ENCODE results near the gene PSMB10.

Gene PSMB10

DNA sequence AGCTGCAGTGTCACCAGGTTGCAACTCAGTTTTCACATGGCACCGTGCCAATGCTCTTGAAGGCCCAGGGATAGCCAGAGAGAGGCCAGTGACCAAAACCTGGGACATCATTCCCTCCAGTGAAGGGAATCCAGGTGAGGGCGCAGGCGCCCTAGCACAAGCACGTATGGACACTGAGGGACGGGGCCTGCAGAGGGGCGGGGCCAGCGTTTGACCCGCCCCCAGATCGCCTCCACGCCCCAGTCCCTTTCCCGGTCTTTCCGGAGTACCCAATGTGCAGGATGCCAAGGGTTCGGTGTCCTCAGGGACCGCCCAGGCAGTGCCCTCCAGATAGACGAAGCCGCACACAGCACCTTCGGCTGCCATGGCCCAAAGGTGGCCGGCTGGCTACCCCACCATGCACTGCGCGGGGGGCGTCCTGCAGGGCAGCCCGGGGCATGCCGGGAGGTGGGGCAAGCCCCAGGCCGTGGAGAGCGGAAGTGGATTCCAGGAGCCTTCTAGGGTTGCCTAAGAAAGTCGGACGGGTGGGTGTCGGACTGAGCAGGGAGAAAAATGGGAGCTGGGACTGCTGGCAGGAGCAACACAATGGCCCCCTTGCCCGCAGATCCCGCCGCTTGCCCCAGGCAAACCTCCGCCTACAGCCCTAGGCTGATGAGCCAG, 27.1 kb upstream of the PSMB10 start:
- no peak for DNase-seq (ENCODE audit: low spot score)

DNA sequence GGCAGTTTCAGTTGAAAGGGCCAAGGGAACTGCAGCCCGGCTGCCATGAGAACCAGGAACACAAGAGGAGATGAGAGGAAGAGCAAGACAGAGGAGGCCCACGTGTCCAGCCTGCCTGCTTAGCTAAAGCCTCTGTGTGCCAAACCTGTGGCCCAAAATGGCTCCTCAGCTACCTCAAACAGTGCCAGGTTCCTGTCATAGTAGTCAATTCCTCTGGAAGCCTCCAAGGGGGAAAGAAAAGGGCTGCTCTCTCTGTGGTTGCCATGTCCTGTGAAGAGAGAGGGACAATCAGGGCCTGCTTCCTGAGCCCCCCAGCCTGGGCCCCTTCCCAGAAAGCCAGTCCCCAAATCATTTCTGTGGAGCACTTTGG, 26.6 kb upstream of the PSMB10 start:
- DNase-seq (ENCODE audit: low spot score) = no peak

DNA sequence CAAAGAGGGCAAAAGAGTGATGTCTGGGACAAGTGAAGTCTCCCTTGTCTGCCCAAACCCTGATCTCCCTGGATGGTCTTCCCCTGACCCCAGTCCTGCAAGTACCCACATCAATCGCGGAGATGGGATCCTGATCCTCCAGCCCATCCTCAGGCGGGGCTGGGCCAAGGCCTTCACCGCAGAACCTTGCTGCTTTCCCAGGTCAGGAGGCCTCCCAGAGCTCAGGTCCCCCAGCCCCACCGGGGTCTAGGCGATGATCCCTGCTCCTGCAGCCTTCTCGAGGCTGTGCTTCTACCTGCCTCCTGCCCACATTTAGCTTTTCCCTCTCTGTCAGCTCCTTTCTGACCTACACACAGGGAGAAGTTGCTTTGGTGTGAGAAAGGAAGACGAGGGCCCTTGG, 25.5 kb upstream of the PSMB10 start:
- DNase-seq (ENCODE audit: low spot score) = no peak

DNA sequence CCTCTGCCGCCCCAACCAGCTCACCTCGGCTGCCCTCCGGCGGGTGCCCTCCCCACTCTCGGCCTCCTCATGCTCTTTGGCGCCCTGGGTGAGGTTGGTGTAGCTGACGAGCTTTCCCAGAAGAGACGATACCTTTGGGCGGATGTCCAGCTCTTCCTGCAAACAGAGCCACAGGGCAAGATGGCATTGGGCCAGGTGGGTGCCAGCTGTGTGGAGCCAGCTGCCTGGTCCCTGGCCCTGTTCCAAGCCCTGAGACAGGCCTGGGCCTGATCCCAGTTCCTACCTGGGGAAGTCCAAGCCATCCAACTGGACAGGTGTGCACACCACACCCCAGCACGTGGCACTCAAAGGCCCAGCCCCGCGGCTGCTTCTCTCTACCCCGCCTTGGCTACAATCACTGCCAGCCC, 24.9 kb upstream of the PSMB10 start:
- no peak for DNase-seq (ENCODE audit: low spot score)

DNA sequence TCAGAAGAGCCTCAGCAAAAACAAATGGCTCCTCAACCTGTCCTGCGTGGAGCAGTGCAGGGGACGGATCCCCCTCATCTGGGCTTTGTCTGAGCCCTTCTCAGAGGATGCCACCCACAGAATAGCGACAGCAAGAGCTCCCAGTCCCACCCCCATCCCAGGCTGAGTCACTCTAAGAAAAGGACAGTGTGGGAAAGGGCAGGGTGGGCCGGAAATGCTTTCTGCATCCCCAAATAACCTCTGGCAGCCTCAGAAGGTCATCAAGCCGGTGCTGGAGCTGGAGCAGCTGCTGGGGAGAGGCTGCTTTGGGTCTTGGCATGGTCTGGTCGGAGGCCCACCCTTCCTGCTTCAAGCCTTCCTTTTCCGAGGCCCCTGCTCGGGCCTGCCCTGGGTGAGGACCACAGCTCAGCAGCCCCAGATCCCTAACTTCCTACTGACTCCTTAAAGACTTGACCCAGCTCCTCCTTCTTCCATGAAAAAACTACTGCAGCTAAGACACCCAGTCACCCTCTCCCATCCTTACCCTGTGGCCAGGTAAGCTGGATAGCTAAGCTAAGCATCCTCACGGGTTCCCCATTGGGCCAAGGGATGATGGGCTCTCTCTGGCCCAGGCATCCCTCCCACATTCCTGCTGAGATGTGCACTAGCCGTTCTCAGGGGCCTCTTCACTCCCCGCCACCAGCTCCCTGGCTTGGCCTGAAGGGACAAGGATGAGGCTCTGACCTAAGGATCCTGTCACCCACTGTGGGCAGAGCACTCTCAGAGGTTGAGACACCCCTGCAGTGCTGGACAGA, 23.1 kb upstream of the PSMB10 start:
- no peak for DNase-seq (ENCODE audit: low spot score)

DNA sequence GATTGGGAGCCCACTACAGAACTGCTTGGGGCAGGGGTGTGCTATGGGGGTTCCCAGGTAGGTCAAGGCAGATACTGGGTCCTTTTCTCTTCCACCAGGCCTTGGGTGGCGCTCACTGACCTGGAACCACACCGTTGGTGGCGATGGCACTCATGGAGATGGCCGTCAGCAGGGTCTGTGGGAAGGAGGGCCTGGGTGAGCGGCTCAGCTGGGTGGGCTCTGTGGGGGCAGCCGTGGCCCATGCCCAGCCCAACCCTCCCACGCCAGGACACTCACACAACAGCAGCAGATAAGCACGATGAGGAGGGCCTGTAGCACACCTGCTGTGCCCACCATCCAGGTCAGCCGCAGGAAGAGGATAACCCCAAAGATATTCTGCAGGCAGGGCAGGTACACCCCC, 21.0 kb upstream of the PSMB10 start:
- no peak for DNase-seq (ENCODE audit: low spot score)

DNA sequence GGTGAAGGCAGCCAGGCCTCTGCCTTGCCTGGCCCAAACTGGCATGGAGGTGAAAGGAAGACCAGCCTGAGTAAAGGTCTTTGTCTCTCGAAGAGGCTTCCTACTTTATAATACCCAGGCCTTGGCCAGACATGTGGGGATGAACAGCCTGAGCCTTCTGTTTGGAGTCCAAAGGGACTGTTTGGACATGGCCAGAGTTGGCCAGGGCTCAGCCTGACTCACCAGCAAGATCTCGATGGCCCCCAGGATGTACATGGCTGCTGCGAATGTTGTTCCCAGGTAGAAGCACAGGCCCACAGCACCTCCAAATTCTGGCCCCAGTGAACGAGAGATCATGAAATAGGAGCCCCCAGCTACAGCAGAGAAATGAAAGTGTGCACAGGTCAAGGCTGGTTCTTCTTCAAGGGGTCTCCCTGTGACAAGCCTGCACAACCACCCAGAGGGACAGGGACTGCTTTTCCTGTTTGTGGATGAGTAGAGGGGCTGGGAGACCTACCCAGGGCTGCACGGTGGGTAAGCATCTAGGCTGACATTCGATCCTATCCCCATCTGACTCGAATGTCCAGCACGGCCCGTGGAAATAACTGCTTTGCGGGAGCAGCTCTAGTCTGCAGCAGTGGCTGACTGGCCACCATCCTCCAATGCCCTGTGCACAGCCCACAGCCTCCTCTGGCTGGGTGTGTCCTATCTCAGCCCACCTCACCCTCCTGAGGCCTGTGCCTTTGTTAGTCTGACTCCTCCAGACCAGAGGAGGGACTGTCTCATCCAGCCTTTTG, 18.0 kb upstream of the PSMB10 start:
- DNase-seq (ENCODE audit: low spot score) = no peak

DNA sequence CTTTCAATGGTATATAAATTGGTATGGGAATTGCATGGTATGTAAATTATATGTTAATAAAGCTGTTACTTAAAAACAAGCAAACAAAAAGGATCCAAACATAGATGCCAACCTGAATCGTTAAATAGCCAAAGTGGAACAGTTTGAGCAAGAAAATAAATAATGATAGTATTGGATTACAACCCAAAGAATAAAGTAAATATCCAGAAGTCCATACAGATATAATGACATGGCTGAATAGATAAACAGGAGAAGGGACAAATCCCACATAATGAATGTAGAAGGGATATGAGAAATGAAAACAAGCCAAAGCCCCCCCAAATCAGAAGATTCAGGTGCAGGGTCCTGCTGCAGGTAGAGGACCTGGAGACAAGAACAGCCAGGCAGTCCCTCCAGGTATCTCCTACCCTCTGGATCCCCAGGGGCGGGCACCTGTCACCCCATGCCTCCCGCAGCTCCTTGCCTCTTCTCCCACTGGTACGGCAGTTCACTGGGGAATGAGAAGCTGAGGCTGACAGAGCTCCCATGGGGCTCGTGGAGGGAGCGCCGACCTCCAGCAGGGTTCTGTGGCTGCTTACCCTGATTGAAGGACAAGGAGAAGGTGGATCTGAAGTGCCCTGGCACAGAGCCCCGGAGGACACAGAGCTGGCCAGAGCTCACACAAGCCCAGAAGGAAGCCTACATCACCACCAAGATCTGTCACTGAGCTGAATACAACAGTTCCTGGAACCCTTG, 17.2 kb upstream of the PSMB10 start:
- no peak for DNase-seq (ENCODE audit: low spot score)

DNA sequence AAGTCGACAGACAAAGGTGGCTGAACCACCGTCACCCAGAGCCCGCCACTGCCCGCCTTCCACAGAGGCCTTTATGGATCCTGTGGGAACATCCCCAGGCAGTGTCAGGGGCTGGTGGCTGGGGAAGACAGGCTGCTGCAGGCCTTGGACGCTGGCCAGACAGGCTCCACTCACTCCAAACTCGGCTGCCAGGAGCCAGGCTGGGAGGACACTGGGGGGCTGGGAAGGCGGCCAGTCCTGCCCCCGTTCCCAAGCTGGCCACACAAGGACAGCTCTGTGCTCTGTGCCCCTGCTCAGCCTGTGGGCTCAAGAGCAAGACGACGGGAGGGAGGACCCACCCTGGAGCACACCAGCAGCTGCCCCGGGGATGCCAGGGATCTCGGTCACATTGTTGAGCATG, 14.8 kb upstream of the PSMB10 start:
- no peak for DNase-seq (ENCODE audit: low spot score)

DNA sequence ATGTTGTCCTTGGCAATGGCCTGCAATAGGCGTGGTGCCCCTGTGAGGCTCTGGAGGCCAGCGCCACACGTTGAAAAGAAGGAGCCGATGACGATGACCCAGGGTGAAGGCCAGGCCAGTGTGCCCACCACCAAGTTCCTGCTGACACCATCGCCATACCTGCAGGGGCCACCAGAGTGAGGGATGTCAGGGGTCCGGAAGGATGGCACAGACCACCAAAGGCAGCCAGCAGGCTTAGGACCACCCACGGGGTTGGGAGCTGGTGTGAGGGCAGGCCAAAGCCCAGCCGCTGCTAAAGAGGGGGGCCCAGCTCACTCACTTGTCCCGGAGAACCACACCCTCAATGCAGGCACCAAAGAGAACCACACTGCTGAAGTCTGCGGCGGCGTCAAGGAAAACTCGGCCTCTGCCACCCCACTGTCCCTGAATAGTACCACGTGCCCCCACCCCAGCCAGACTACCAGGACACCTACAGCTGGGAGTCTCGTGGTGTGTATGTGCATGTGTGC, 13.7 kb upstream of the PSMB10 start:
- no peak for DNase-seq (ENCODE audit: low spot score)

DNA sequence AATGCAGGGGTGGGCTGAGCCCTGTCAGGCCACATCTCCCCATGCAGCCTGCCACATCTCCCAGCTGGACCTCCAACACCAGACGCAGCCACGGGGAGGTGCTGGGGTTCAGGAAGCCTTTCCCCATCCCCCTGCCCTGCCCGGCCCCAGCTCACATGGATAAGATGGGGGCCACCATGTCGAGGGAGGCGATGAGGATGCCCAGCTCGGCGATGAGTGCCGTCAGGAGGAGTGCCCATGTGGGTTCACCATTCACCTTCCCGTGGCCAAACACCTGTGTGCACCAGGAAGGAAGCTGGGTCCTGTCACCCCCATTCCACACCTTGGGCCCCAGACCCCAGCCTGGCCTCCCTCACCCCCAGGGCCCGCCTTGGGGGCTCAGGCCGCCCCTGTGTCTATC, 13.0 kb upstream of the PSMB10 start:
- DNase-seq (ENCODE audit: low spot score) = no peak

DNA sequence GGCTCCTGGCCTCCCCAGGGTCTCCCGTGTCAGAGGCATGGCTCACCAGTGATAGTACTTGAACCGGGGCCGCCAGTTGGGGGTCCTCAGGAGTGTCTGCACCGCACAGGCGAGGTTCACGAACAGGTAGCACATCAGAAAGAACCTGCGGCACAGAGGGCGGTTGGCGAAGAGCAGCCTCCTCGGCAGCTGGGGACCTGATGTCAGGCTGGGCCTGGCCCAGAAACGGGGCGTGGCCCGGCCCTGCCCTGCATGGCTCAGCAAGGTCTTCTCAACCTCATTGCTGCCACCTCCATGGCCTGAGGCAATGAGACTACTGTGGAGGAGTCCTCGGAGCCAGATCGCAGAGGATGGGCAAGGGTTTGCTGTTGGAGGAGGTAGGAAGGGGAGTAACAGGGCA, 11.4 kb upstream of the PSMB10 start:
- no peak for DNase-seq (ENCODE audit: low spot score)

DNA sequence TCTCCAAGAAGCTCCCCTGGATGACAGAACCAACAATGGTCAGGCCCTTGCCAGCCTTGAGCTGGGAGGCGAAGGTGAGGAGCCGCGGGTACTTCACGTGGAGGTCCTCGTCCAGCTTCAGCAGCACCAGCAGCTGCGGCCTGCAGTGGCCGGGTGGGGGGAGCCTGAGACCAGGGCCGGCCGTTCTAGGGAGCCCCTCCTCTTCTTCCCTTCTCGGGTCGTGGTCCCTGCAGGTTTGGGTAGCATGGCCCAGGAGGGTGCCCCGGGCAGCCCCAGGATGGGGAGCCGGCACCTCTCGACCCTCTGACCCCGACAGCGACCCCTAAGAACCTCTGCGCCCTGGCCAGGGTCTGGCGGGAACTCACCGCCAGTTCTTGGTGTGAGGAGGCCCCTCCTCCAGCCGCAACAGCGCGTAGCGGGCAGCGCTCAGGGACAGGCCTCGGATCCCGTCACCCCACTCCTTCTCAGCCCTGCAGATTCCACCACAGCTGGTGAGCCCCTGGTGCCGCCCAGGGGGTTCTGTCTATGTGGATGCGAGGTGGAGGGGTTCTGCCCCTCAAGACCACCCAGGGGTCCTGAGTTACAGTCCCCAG, 10.4 kb upstream of the PSMB10 start:
- no peak for DNase-seq (ENCODE audit: low spot score)

DNA sequence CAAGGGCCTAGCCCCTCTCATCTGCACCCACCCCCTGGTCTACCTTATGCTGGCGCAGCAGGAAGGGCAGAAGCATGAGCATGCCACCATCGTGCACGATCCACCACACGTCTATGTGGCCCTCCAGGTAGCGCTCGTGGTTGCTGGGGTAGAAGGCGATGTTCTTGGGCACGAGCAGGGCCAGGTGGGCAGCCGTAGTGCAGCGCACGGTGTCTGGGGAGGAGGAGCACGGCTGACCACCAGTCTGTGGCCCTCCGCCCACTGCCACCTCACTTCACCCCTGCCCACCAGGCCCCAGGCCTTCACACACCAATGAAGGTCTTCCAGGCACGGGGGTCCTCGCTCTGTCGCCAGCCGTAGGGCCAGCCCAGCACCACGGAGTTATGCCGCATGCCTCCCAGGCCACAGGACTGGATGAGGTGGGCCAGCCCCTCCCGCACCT, 9.5 kb upstream of the PSMB10 start:
- no peak for DNase-seq (ENCODE audit: low spot score)

DNA sequence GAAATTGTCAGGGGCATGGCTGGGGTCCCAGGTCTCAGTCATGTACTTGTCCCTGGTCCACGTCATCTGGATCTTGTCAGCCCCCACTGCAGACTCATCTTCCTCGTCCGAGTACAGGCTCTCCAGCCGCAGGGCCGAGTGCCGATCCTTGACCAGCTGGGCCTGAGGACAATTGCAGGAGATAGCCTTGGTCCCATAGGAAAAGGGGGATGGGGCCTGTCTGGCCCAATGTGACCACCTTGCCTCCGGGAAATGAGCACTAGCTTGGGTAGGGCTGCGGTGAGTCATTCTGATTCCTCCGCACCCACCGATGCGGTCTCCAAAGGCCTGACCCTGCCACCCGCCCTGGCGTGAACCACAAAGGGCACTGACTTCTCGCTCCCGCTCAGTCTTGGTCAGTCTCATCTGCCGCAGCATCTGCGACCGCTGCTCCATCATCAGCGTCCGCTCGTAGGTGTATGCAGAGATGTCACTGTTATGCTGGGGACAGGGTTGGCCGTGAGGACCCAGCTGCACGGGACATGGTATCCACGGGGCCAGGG, 8.8 kb upstream of the PSMB10 start:
- no peak for DNase-seq (ENCODE audit: low spot score)

DNA sequence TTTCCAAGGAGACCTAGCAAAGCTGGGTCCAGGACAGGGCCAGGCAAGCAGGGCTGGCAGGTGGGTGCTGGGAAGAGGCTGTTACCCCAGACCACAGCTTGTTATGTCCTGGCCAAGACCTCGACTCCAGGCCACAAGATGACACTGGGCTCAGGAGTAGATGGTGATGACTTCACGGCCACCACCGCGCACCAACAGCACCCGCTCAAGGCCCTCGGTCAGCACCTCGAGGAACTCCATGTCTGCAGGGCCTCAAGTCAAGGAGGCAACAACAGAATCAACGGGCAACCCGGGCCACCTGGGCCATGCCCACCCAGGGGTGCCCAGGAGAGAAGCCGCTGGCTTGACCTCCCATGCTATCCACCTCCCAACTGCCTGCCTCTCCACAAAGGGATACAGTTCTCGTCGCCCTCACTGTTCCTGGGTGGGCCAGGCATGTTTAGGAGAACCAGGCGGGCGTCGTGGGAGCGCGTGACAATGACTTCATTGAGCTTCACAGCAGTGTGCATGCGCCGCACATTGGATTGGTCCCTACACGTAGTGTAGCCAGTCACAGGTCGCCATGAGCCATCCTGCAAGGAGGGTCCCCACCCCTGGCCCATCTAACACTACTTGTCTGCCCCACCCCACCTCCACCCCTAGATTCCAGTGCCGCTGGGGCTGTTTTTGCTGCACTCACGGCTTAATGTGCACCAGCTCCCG, 8.2 kb upstream of the PSMB10 start:
- no peak for DNase-seq (ENCODE audit: low spot score)

DNA sequence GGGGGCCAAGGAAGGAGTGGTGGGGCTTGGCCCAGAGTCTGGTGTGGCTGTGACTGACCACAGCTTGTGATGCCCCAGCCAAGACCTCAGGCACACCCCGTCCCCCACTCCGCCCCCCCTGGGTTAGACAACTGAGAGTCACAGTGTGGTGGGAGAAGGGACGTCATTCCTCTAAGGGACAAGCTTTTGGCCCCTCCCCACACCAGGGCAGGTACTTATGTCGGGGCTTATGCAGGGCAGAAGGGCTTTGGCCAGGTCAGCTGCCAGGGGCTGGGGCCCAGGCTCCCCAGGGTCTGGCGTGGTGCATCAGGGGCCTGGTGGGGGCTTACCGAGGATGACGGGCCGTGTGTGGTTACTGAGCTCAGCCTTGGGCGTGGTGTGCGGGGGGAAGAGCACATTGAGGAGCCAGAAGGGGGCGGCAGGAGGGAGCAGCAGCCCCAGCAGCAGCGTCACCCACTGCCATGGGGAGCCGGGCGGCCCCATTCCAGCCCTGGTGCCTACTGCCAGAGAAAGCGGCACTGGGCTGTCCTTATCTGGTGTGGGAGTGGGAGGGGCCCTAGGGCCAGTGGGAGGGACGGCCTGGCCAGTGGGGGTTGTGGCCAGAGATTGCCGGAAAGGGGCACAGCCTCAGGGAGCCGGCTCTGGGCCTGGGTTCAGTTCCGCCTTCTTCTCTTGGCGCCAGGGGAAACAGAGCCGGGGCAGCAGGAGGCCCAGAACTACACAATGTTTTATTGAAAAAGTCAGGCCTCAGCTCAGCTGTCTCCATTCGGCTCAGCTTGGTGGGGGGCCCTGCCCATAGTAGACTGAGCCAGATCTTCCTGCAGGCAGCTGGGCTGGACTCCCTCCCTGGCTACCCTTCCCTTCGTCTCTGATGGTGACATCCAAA, 7.2 kb upstream of the PSMB10 start, which contains the start of gene LCAT:
TSS of gene LCAT (minus strand) at position 502 of the 886 bp plus-strand sequence. CDS start at position 483, 19 bp downstream.
- no peak for DNase-seq (ENCODE audit: low spot score)

DNA sequence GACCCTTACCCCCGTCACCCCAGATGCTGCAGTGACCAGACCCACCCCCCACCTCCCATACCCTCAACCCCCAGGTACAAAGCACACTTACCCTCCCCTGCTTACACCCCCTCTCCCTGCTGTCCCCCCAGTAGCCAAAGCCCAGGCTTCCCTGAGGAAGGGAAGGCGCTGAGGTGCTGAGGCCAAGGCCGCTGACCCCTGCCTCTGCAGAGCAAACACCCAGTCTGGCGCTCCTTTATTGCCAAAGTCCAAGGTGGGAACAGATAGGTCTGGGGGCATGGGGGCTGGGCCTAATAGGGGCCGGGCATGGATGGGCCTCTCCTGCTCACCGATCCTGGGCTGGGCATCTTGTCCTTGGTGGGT, 6.6 kb upstream of the PSMB10 start:
- DNase-seq (ENCODE audit: low spot score) = no peak

DNA sequence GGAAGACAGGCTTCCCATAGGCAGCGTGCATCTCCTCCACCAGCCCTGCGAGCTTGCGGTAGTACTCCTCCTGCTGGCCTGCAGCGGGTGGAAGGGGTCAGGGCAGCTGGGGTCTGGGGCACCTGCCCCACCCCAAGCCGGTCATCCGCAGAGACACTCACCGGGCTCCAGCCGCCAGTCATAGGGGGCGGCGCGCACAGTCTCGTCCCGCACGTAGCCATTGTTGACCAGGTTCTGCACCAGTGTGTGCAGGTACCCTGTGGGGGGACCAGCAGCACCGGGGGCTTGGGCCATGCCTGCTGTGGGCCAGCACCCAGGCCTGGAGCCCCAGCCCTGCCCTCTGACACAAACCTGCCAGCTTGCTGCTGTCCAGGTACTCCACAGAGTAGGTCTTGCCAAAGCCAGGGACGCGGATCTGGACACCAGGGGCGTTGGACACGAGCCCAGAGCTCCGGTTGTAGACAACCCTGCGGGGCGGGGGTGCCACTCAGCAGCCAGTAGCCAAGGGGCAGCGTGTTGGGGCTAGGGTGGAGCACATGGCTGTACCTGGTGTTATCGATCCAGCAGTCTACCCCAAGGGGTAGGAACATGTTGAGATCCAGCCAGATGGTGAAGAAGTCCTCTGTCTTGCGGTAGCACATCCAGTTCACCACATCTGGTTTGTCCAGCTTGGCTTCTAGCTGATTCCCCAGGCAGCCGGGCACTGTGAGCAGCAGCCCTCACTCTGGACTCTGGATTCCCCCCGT, 6.0 kb upstream of the PSMB10 start:
- no peak for DNase-seq (ENCODE audit: low spot score)

Data from HuH-7 (cell line).